Osteocyte (in vitro differentiated cells): ENCODE measurements around the gene ABCB4. TPM values are rescaled to one million over a fixed set of nuclear protein-coding genes. Genes with fewer than 3 reads are reported as not detected.

Source experiments
- DNase-seq: peaks from one replicate; pipeline ENCODE4 v3.0.0; 2021; ENCODE audit warnings: mixed read lengths; ENCODE audit not compliant: unreplicated experiment; ENCODE audit errors: extremely low spot score
- H3K27ac Mint-ChIP-seq: one replicate; pipeline ENCODE4 v1.8.0; 2021; ENCODE audit warnings: mild to moderate bottlenecking, mixed read lengths; ENCODE audit not compliant: unreplicated experiment
- H3K27me3 Mint-ChIP-seq: one replicate; pipeline ENCODE4 v1.8.0; 2021; ENCODE audit warnings: mixed read lengths; ENCODE audit not compliant: unreplicated experiment
- H3K36me3 Mint-ChIP-seq: one replicate; pipeline ENCODE4 v1.8.0; 2021; ENCODE audit warnings: mixed read lengths; ENCODE audit not compliant: unreplicated experiment
- H3K4me1 Mint-ChIP-seq: one replicate; pipeline ENCODE4 v1.8.0; 2021; ENCODE audit warnings: mixed read lengths; ENCODE audit not compliant: unreplicated experiment
- H3K4me3 Mint-ChIP-seq: one replicate; pipeline ENCODE4 v1.8.0; 2021; ENCODE audit warnings: mild to moderate bottlenecking, moderate library complexity, mixed read lengths; ENCODE audit not compliant: unreplicated experiment
- H3K9me3 Mint-ChIP-seq: one replicate; pipeline ENCODE4 v1.8.0; 2021; ENCODE audit warnings: mixed read lengths; ENCODE audit not compliant: unreplicated experiment
- total RNA-seq: library from RNA; stranded (reverse); gene quantifications from 2 replicates; pipeline ENCODE4 v1.2.1, GENCODE V29; 2021
- TF ChIP-seq, protein P1 (sequence below): fragments of 200-600 bp; sonication (generic); IDR thresholded peaks from 2 replicates; pipeline ENCODE4 v1.5.0; 2021; ENCODE audit warnings: antibody characterized with exemption, mild to moderate bottlenecking, moderate library complexity

Gene ABCB4
- total RNA-seq, 1 donor from 2014 or later, result not detected

DNA sequence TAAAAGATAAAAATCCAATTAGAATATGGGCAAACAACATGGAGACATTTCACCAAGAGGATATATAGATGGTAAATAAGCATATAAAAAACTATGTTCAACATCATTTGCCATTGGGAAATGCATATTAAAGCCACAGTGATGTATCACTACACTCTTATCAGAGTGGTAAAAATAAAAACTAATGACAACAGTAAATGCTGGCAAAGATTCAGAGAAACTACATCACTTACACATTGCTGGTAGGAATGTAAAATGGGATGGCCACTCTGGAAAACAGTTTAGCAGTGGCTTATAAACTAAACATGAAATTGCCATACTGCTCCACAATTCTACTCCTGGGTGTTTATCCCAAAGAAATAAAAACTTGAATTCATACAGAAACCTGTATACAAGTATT is 70.8 kb downstream of the ABCB4 start:
- no peaks in the 10 kb centered on the region for H3K36me3 Mint-ChIP-seq
- H3K27me3 Mint-ChIP-seq, result peaks cover 13% of the 10 kb centered on the region
- H3K4me3 Mint-ChIP-seq, result no peak overlapping the region
- TF ChIP-seq, protein P1, sequence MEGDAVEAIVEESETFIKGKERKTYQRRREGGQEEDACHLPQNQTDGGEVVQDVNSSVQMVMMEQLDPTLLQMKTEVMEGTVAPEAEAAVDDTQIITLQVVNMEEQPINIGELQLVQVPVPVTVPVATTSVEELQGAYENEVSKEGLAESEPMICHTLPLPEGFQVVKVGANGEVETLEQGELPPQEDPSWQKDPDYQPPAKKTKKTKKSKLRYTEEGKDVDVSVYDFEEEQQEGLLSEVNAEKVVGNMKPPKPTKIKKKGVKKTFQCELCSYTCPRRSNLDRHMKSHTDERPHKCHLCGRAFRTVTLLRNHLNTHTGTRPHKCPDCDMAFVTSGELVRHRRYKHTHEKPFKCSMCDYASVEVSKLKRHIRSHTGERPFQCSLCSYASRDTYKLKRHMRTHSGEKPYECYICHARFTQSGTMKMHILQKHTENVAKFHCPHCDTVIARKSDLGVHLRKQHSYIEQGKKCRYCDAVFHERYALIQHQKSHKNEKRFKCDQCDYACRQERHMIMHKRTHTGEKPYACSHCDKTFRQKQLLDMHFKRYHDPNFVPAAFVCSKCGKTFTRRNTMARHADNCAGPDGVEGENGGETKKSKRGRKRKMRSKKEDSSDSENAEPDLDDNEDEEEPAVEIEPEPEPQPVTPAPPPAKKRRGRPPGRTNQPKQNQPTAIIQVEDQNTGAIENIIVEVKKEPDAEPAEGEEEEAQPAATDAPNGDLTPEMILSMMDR, result no peak
- H3K9me3 Mint-ChIP-seq, result no peaks in the 10 kb centered on the region
- no peak for DNase-seq
- no peaks in the 10 kb centered on the region for H3K4me1 Mint-ChIP-seq
- H3K27ac Mint-ChIP-seq, result no peak overlapping the region

DNA sequence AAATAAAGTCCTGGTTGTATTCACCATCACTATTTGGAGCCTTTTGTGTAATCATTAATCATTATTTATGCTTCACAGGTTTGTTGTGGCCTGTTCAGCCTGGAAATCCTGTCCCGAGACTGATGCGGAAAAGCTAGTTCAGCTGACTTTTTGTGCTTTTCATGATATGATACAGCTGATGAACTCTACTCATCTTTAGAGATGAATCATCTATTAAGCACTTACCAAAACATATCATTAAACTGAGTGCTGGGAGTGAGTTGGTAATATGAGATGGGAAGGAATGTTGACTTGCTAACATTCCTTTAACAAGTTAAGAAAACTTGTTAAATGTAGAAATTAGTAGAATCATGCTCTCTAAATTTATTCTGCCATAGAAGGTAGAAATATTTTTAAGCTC is 77.0 kb downstream of the ABCB4 start:
- H3K36me3 Mint-ChIP-seq, result peaks cover 19% of the 10 kb centered on the region
- no peak for DNase-seq
- H3K4me1 Mint-ChIP-seq, result peaks cover 8% of the 10 kb centered on the region
- H3K4me3 Mint-ChIP-seq, result no peak overlapping the region
- H3K27ac Mint-ChIP-seq, result no peak overlapping the region
- TF ChIP-seq, protein P1, result no peak
- no peaks in the 10 kb centered on the region for H3K27me3 Mint-ChIP-seq
- no peaks in the 10 kb centered on the region for H3K9me3 Mint-ChIP-seq

DNA sequence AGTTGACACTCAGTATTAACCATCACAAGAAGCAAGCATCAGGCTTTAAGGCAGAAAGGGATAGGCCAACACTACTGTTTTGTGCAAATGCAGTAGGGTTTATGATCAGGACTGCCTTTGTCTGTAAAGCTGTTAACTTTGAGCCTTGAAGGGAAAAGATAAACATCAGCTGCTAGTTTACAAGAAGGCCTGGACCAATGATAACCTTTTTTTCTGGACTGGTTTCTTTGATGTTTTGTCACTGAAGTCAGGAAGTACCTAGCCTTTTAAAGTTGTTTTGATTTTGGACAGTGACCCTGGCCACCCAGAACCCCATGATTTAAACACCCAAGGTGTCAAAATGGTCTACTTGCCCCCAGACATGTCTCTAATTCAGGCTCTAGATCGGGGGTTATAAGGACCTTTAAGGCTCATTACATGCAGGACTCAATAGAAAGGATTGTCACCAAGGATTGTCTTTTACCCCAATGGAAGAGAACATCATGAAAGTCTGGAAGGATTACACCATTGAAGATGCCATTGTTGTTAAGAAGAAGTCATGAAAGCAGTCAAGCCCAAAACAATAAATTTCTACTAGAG is 79.9 kb downstream of the ABCB4 start:
- Mint-ChIP-seq H3K4me1 (peaks cover 8% of the 10 kb centered on the region), H3K36me3 (peaks cover 30% of the 10 kb centered on the region), H3K4me3 (no peak overlapping the region), H3K27ac (no peak overlapping the region), H3K9me3 (no peaks in the 10 kb centered on the region), H3K27me3 (no peaks in the 10 kb centered on the region)
- TF ChIP-seq, protein P1, result no peak
- DNase-seq, result no peak

DNA sequence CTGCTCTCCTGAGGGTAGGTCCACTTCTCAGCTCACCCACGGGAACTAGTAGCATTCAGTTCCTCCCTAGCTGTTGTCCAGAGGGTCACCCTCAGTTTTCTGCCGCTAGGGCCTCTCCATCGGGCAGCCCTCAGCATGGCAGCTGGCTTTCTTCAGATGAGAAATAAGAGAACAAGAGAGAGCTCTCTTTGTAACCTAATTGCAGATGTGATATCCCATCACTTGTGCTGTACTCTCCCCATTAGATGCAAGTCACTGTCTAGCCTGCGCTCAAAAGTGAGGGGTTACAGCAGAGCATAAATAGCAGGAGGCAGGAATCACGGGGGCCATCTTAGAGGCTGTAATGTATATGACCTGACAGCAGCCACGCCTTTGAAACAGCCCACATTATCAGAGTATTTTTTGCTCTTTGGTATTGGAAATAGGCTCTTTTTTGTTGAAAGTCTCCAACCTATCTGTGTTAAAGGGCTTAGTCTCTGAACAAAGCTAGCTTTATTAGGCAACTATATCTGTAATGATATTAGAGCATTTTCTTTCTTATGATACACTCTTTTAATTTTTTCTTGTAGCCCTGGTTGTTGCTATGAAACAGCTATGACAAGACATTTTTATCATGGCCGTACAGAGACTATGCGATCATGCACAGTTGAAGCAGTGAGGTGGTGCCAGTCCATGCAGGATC is 84.3 kb downstream of the ABCB4 start:
- TF ChIP-seq, protein P1, result no peak
- Mint-ChIP-seq H3K36me3 (peaks cover 43% of the 10 kb centered on the region), H3K4me3 (no peak overlapping the region), H3K4me1 (no peaks in the 10 kb centered on the region), H3K27ac (no peak overlapping the region), H3K9me3 (peaks cover 8% of the 10 kb centered on the region), H3K27me3 (no peaks in the 10 kb centered on the region)
- DNase-seq, result no peak

DNA sequence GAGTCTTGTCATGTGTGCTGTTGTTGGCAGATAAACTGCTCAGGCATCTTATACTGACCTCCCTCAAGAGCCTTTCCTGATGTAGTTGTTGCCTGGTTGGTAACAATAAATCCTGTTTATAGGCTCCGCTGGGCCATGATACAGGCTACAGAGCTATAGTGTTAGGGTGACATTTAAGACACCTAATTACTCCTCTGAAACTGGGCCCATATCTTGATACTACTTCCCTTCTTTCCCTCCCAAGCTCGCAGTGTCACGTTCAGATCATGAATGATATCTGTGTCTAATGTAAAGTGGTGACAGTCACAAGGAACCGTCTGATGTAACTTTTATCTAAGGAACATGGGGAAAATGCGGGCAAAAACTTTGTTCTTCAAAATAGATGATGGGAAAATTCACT is 94.6 kb downstream of the ABCB4 start:
- Mint-ChIP-seq H3K27me3 (no peaks in the 10 kb centered on the region), H3K9me3 (peaks cover 6% of the 10 kb centered on the region), H3K4me3 (no peak overlapping the region), H3K27ac (no peak overlapping the region), H3K4me1 (no peaks in the 10 kb centered on the region), H3K36me3 (peaks cover 27% of the 10 kb centered on the region)
- TF ChIP-seq, protein P1, result no peak
- no peak for DNase-seq
